Lung (tissue), 12 donors: ENCODE results near the gene RASA2. TPM values are rescaled to one million over a fixed set of nuclear protein-coding genes. Genes with fewer than 3 reads are reported as not detected.
"Not testable (repeated sequence)": the region's sequence is repeated elsewhere in the genome, so short reads cannot be mapped to it uniquely, and the experiment has no call there.

ENCODE experiments used
- ATAC-seq: fragments of 200-7000 bp; cut with Tn5 transposase; one replicate; pipeline ENCODE4 v1.9.1; 2020; ENCODE audit warnings: moderate number of reproducible peaks; ENCODE audit not compliant: insufficient read depth, low FRiP score
- DNase-seq, 3 donors: peaks; one replicate each; pipeline ENCODE4 v3.0.0-alpha.2; 2013 to 2017
- H3K27ac ChIP-seq, 2 donors: one replicate each; pipeline ENCODE4 v1.5.1; 2013; ENCODE audit warnings: mild to moderate bottlenecking in 2 of 2, moderate library complexity in 2 of 2, control low read depth in 1 of 2, inconsistent platforms in 1 of 2, low read depth in 1 of 2, low read length in 1 of 2
- H3K27me3 ChIP-seq, 3 donors: one replicate each; pipeline ENCODE4 v1.5.1; 2013; ENCODE audit warnings: low read length in 2 of 3; ENCODE audit not compliant: control insufficient read depth in 3 of 3, insufficient read depth in 3 of 3
- H3K36me3 ChIP-seq, 4 donors: one replicate each; pipeline ENCODE4 v1.5.1; 2013; ENCODE audit warnings: low read length in 4 of 4, mild to moderate bottlenecking in 1 of 4, moderate library complexity in 1 of 4; ENCODE audit not compliant: control insufficient read depth in 4 of 4, insufficient read depth in 4 of 4
- H3K4me1 ChIP-seq, 5 donors: one replicate each; pipeline ENCODE4 v1.5.1; 2013; ENCODE audit warnings: low read length in 5 of 5, mild to moderate bottlenecking in 2 of 5, moderate library complexity in 1 of 5; ENCODE audit not compliant: control insufficient read depth in 5 of 5, insufficient read depth in 5 of 5
- H3K4me3 ChIP-seq: one replicate; pipeline ENCODE4 v1.5.1; 2013; ENCODE audit warnings: mild to moderate bottlenecking, control low read depth, moderate library complexity
- H3K9ac ChIP-seq, 2 donors: one replicate each; pipeline ENCODE4 v1.5.1; 2013; ENCODE audit warnings: low read length in 2 of 2, control low read depth in 1 of 2; ENCODE audit not compliant: insufficient read depth in 1 of 2
- H3K9me3 ChIP-seq, 4 donors: one replicate each; pipeline ENCODE4 v1.5.1; 2013; ENCODE audit warnings: low read length in 3 of 4, mild to moderate bottlenecking in 1 of 4, moderate library complexity in 1 of 4; ENCODE audit not compliant: control insufficient read depth in 4 of 4, insufficient read depth in 3 of 4
- WGBS, 2 donors: extraction: QIAGEN DNeasy Blood & Tissue Kit; methylation state at CpG; one replicate each; pipeline ENCODE4 v1.1.7; 2013; 5-methylcytosine and 5-hydroxymethylcytosine counted together
- polyA plus RNA-seq, 2 donors: library from polyadenylated mRNA; stranded (reverse); fragments of 200-250 nt; gene quantifications; one replicate each; pipeline ENCODE4 v1.2.1, GENCODE V29; 2013
- total RNA-seq, 2 donors: library from RNA; depleted of rRNA in 1 of 2; stranded (reverse); fragments of >200 nt in 1 of 2; gene quantifications; one replicate each; pipeline ENCODE4 v1.2.1, GENCODE V29; 2014 to 2021
- TF ChIP-seq, protein P1 (sequence below): IDR thresholded peaks from 2 replicates; pipeline ENCODE4 v1.5.1; 2012; ENCODE audit warnings: mild to moderate bottlenecking; ENCODE audit errors: control extremely low read depth, extremely low read depth
- donor health status: control.
- donor health status: control.
- donor health status: Bipolar disorder and iron deficiency.
- donor health status: healthy.
- donor health status: DM: yes; HTN: yes; CAD: no.

RASA2 gene
- total and polyA plus RNA-seq, 4 donors = 6.8 to 27.4 (median 12.9) TPM

DNA sequence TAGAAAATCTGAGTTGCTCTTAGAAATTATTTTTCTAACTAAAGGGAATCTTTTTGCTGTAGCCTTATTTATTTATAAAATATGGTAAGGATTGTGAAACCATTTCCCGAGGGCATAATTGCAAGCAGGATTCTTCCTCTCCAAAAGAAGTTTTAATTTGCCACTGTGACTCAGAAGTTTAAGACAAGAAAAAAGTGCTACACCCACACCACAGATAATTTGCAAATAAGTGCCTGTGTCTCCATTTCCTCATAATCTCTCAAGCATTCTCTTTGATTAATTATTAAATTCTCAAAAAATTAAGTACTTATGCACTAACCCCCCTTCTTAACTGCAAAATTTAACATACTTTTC lies 43.6 kb downstream of the RASA2 start:
- Histone ChIP-seq H3K9ac (peak overlapping the region in 1 of 2 donors; percentile 6), H3K4me3 (no peak overlapping the region), H3K9me3 (no peaks in the 10 kb centered on the region), H3K27me3 (no peaks in the 10 kb centered on the region), H3K4me1 (peaks cover 0 to 11% (median 0%) of the 10 kb centered on the region in 5 donors), H3K36me3 (peaks cover under 1 to 7% (median 2%) of the 10 kb centered on the region in 4 donors), H3K27ac (no peak overlapping the region)
- DNase-seq = peak in 2 of 3 donors; percentile 2 to 30
- WGBS, 2 donors = 0 to 4% methylated on average over 1 of the region's 1 CpG
- TF ChIP-seq, protein P1, sequence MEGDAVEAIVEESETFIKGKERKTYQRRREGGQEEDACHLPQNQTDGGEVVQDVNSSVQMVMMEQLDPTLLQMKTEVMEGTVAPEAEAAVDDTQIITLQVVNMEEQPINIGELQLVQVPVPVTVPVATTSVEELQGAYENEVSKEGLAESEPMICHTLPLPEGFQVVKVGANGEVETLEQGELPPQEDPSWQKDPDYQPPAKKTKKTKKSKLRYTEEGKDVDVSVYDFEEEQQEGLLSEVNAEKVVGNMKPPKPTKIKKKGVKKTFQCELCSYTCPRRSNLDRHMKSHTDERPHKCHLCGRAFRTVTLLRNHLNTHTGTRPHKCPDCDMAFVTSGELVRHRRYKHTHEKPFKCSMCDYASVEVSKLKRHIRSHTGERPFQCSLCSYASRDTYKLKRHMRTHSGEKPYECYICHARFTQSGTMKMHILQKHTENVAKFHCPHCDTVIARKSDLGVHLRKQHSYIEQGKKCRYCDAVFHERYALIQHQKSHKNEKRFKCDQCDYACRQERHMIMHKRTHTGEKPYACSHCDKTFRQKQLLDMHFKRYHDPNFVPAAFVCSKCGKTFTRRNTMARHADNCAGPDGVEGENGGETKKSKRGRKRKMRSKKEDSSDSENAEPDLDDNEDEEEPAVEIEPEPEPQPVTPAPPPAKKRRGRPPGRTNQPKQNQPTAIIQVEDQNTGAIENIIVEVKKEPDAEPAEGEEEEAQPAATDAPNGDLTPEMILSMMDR = no peak
- no peak for ATAC-seq

DNA sequence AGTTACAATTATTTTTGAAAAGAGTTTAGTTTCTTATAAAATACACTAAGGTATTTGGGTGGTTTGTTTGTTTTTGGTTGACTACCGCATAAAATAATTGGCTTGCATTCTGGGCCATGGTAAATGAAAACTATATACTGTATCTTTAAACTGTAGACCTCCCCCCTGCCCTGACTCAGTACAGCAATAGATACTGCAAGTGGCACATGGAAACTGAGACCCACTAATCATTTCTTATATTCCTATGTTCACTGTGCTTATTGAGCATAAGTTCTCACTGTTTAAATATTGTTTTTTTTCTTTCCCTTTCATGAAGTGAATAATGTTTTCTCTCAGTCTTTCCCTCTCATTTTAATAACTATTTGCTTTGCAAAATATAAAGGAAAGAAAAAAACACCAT lies 45.8 kb downstream of the RASA2 start:
- 96 to 100% methylated on average over 1 of the region's 1 CpG for WGBS, 2 donors
- H3K4me1 ChIP-seq = peaks cover 0 to 11% (median 0%) of the 10 kb centered on the region in 5 donors
- TF ChIP-seq, protein P1 = no peak
- no peak for DNase-seq
- H3K9ac ChIP-seq = no peak overlapping the region
- no peaks in the 10 kb centered on the region for H3K9me3 ChIP-seq
- H3K4me3 ChIP-seq = no peak overlapping the region
- H3K27ac ChIP-seq = no peak overlapping the region
- peaks cover 4 to 17% (median 5%) of the 10 kb centered on the region in 4 donors for H3K36me3 ChIP-seq
- no peak for ATAC-seq
- no peaks in the 10 kb centered on the region for H3K27me3 ChIP-seq

DNA sequence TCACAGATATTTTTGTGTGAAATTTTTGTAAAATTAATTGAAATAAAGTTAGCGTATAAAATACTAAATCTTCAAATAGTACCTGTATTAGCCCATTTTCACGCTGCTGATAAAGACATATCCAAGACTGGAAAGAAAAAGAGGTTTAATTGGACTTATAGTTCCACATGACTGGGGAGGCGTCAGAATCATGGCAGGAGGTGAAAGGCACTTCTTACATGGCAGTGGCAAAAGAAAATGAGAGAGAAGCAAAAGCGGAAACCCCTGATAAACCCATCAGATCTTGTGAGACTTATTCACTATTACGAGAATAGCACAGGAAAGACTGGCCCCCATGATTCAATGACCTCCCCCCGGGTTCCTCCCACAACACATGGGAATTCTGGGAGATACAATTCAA lies 49.2 kb downstream of the RASA2 start:
- WGBS, 2 donors = 97 to 100% methylated on average over 6 of the region's 6 CpGs
- H3K4me3 ChIP-seq, H3K27ac ChIP-seq: not testable (repeated sequence)

DNA sequence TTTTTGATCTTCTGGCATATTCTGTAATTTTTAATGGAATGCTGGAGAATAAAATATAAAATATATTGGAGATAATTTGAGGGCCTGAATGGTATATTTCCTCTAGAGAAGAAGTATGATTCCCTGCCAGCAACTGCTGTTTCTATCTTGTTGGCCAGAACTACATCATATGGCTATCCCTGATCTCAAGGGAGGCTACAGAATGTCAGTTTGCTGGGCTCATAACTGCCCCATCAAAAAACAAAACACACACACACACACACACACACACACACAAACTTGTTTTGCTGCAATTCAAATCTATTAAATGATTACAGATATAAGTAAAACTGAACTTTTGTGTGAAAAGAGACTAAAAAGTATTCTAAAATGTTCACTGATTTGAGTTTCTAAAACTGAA lies 51.0 kb downstream of the RASA2 start:
- Histone ChIP-seq H3K36me3 (peaks cover 4 to 23% (median 14%) of the 10 kb centered on the region in 4 donors), H3K27ac (no peak overlapping the region), H3K4me1 (peaks cover 0 to 3% (median 0%) of the 10 kb centered on the region in 5 donors), H3K9ac (no peak overlapping the region), H3K27me3 (no peaks in the 10 kb centered on the region), H3K9me3 (no peaks in the 10 kb centered on the region), H3K4me3 (no peak overlapping the region)
- no peak for ATAC-seq
- peak in 1 of 3 donors; percentile 29 for DNase-seq
- TF ChIP-seq, protein P1 = no peak

More for the DNA sequence above, 49.2 kb downstream of the RASA2 start:
- not testable (repeated sequence) for H3K9ac ChIP-seq, H3K4me1 ChIP-seq, DNase-seq, ATAC-seq, H3K27me3 ChIP-seq, H3K9me3 ChIP-seq
- H3K36me3 ChIP-seq = peaks cover 4 to 21% (median 8%) of the 10 kb centered on the region in 4 donors
